PC-9 (cell line): Measurements from ENCODE around the gene TRIM56. TPM values are rescaled to one million over a fixed set of nuclear protein-coding genes. Genes with fewer than 3 reads are reported as not detected.

Experiments used
- BruUV-seq: library from RNA; stranded (reverse); fragments of 400-500 nt; replicated peaks from 2 replicates; lab custom pipeline; 2021; lab: Mats Ljungman, UMichigan
- CTCF ChIA-PET: fragments of 300-600 bp; sonication (Branson Sonifier 250); formaldehyde crosslinking; loops from one replicate; lab custom pipeline; 2022; ENCODE audit warnings: antibody characterized with exemption; lab: Charles Lee
- POLR2A ChIA-PET: fragments of 300-600 bp; sonication (Branson Sonifier 250); formaldehyde crosslinking; loops from one replicate; lab custom pipeline; 2022; ENCODE audit warnings: antibody characterized with exemption; ENCODE audit not compliant: unreplicated experiment; lab: Charles Lee
- DNase-seq, 2 experiments: peaks; one replicate each; pipeline versions ENCODE4 v3.0.0 to v3.0.0-alpha.2; 2015 to 2022; ENCODE audit warnings: mixed read lengths in 1 of 2
- H2AFZ ChIP-seq: fragments of 200-600 bp; sonication (generic); 2 replicates; pipeline ENCODE4 v1.8.1; 2017; ENCODE audit warnings: antibody characterized with exemption
- H3F3A ChIP-seq: fragments of 200-600 bp; sonication (generic); 2 replicates; pipeline ENCODE4 v1.8.1; 2017; ENCODE audit warnings: antibody characterized with exemption, mild to moderate bottlenecking, low read depth; ENCODE audit not compliant: insufficient read depth
- H3K27ac ChIP-seq: fragments of 200-600 bp; sonication (generic); 2 replicates; pipeline ENCODE4 v1.6.1; 2016; ENCODE audit warnings: mixed run types
- H3K27me3 ChIP-seq: fragments of 200-600 bp; sonication (generic); 2 replicates; pipeline ENCODE4 v1.6.1; 2016; ENCODE audit warnings: low read depth, mixed run types; ENCODE audit not compliant: insufficient read depth
- H3K36me3 ChIP-seq: fragments of 200-600 bp; sonication (generic); 2 replicates; pipeline ENCODE4 v1.6.1; 2016; ENCODE audit warnings: low read depth, mixed run types
- H3K4me1 ChIP-seq: fragments of 200-600 bp; sonication (generic); replicated peaks from 2 replicates; pipeline ENCODE4 v1.6.1; 2016; ENCODE audit warnings: mixed run types; ENCODE audit not compliant: insufficient read depth
- H3K4me2 ChIP-seq: fragments of 200-600 bp; sonication (generic); 2 replicates; pipeline ENCODE4 v1.6.1; 2017; ENCODE audit warnings: mixed run types
- H3K4me3 ChIP-seq: fragments of 200-600 bp; sonication (generic); 2 replicates; pipeline ENCODE4 v1.6.1; 2016; ENCODE audit warnings: mixed run types
- H3K79me2 ChIP-seq: fragments of 200-600 bp; sonication (generic); 2 replicates; pipeline ENCODE4 v1.6.1; 2017; ENCODE audit warnings: low read depth, mixed run types
- H3K9me2 ChIP-seq: fragments of 200-600 bp; sonication (generic); 2 replicates; pipeline ENCODE4 v1.8.1; 2017; ENCODE audit warnings: mild to moderate bottlenecking; ENCODE audit not compliant: insufficient read depth
- H3K9me3 ChIP-seq: fragments of 200-600 bp; sonication (generic); 2 replicates; pipeline ENCODE4 v1.8.1; 2016; ENCODE audit warnings: low read depth; ENCODE audit not compliant: insufficient read depth
- H4K20me1 ChIP-seq: fragments of 200-600 bp; sonication (generic); 2 replicates; pipeline ENCODE4 v1.8.1; 2017; ENCODE audit not compliant: insufficient read depth
- EZH2 ChIP-seq: fragments of 200-600 bp; sonication (generic); IDR thresholded peaks from 2 replicates; pipeline ENCODE4 v1.8.0; 2017; ENCODE audit warnings: antibody characterized with exemption, low read depth
- intact Hi-C: fragments of 100-400 bp; cut with micrococcal nuclease; formaldehyde crosslinking; loops from one replicate; pipeline ENCODE4 v1.10.0; 2022; ENCODE audit not compliant: unreplicated experiment
- total RNA-seq: library from RNA; stranded (reverse); gene quantifications from 2 replicates; pipeline ENCODE4 v1.2.3, GENCODE V29; 2021
- TF ChIP-seq, protein P1 (sequence below): fragments of 200-600 bp; sonication (generic); conservative IDR thresholded peaks from 2 replicates; pipeline ENCODE4 v1.6.1; 2017; ENCODE audit warnings: mixed run types, antibody characterized with exemption, mild to moderate bottlenecking, moderate library complexity

Gene TRIM56
- total RNA-seq, 1 experiment from 2014 or later = 72.3 TPM

DNA sequence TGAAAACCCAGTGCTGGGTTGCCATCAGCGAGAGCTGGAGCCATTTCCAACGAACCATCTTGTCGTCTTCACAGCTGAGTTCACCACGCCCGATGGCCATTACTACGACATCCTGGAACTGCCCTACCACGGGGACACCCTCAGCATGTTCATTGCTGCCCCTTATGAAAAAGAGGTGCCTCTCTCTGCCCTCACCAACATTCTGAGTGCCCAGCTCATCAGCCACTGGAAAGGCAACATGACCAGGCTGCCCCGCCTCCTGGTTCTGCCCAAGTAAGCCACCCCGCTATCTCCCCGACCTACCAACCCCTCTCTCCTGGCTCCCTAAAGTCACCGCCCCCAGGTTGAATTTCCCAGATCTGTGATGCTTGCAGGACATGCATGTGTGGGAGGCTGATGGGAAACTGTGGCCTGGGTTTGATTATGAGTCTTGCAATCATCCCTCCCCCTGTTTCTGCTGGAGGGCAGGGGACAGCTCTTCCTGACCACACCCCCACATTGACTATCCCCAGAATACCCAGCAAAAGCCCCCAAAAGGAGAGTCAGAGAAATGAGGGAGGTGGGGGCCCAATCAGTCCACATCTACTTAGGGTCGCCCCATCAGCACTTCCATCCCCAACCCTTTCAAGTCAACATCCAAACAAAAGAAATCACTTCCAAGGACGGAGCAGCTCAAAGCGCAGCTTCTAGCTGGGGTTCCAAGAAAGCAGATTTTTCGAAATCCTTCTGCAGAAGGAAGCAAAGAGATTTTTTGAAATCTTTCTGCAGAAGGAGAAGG, 48.5 kb downstream of the TRIM56 start:
- no peak overlapping the region for H3K27ac ChIP-seq
- no peaks in the 10 kb centered on the region for H3K36me3 ChIP-seq
- ChIA-PET POLR2A (interaction anchor here (0.8 kb wide), 1 partner anchor 16 kb away, joined by 17 read pairs; no protein-coding TSS in a partner anchor), CTCF (no interaction called here)
- intact Hi-C loops = no loop called here
- DNase-seq = no peak
- no peak overlapping the region for H2AFZ ChIP-seq
- no peaks in the 10 kb centered on the region for H3K9me2 ChIP-seq
- no peaks in the 10 kb centered on the region for H3K9me3 ChIP-seq
- H3K79me2 ChIP-seq = no peaks in the 10 kb centered on the region
- H3K27me3 ChIP-seq = no peaks in the 10 kb centered on the region
- peaks cover 32% of the 10 kb centered on the region for H3F3A ChIP-seq
- no TSS peak for BruUV-seq
- peaks cover 28% of the 10 kb centered on the region for H3K4me1 ChIP-seq
- H3K4me3 ChIP-seq = no peak overlapping the region
- H3K4me2 ChIP-seq = no peak overlapping the region
- H4K20me1 ChIP-seq = no peaks in the 10 kb centered on the region
- no peak for TF ChIP-seq EZH2
- TF ChIP-seq, protein P1, sequence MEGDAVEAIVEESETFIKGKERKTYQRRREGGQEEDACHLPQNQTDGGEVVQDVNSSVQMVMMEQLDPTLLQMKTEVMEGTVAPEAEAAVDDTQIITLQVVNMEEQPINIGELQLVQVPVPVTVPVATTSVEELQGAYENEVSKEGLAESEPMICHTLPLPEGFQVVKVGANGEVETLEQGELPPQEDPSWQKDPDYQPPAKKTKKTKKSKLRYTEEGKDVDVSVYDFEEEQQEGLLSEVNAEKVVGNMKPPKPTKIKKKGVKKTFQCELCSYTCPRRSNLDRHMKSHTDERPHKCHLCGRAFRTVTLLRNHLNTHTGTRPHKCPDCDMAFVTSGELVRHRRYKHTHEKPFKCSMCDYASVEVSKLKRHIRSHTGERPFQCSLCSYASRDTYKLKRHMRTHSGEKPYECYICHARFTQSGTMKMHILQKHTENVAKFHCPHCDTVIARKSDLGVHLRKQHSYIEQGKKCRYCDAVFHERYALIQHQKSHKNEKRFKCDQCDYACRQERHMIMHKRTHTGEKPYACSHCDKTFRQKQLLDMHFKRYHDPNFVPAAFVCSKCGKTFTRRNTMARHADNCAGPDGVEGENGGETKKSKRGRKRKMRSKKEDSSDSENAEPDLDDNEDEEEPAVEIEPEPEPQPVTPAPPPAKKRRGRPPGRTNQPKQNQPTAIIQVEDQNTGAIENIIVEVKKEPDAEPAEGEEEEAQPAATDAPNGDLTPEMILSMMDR = no peak

GRCh38 chr7:101134399-101134980, 49.2 kb downstream of the TRIM56 start:
- intact Hi-C loops = no loop called here
- Histone ChIP-seq H3K4me1 (peaks cover 34% of the 10 kb centered on the region), H3K27me3 (no peaks in the 10 kb centered on the region), H3K9me3 (no peaks in the 10 kb centered on the region), H4K20me1 (no peaks in the 10 kb centered on the region), H3K79me2 (no peaks in the 10 kb centered on the region), H3K36me3 (no peaks in the 10 kb centered on the region), H3K4me2 (no peak overlapping the region), H3K27ac (no peak overlapping the region), H2AFZ (no peak overlapping the region), H3F3A (peaks cover 32% of the 10 kb centered on the region), H3K4me3 (no peak overlapping the region), H3K9me2 (no peaks in the 10 kb centered on the region)
- BruUV-seq = no TSS peak
- no peak for DNase-seq
- TF ChIP-seq, protein P1 = no peak
- TF ChIP-seq EZH2 = no peak
- ChIA-PET CTCF (no interaction called here), POLR2A (interaction anchor here (0.6 kb wide), 1 partner anchor 232 kb away, joined by 3 read pairs; no protein-coding TSS in a partner anchor)

- Histone ChIP-seq H3K4me3 (peak overlapping the region; percentile 11; the same call in 1 of the 2 replicates), H3K4me1 (peaks cover 53% of the 10 kb centered on the region), H3K27ac (peak overlapping the region; percentile 91), H3K79me2 (no peaks in the 10 kb centered on the region), H3K4me2 (peak overlapping the region; percentile 77), H3K9me3 (no peaks in the 10 kb centered on the region), H4K20me1 (no peaks in the 10 kb centered on the region), H3K36me3 (no peaks in the 10 kb centered on the region), H3F3A (peaks cover 45% of the 10 kb centered on the region), H2AFZ (no peak overlapping the region), H3K27me3 (no peaks in the 10 kb centered on the region), H3K9me2 (no peaks in the 10 kb centered on the region)
- DNase-seq = no peak
- intact Hi-C loops = loop anchor here (1.0 to 5.0 kb wide), 7 partner anchors 20 to 245 kb away; partner anchors contain the start of gene MUC12
- TF ChIP-seq, protein P1 = no peak
- TF ChIP-seq EZH2 = no peak
- no TSS peak for BruUV-seq
- ChIA-PET CTCF (interaction anchor here (0.6 kb wide), 1 partner anchor 112 kb away, joined by 3 read pairs; no protein-coding TSS in a partner anchor), POLR2A (no interaction called here)
Measured at GRCh38 chr7:101137651-101138212, 52.5 kb downstream of the TRIM56 start.
